NCI-H2196 (cell line): Measurements from ENCODE around the gene SNORC.

Experiments used
- DNase-seq: peaks from one replicate; lab custom pipeline; 2025; ENCODE audit not compliant: unreplicated experiment; lab: John Stamatoyannopoulos, UW

Gene SNORC

DNA sequence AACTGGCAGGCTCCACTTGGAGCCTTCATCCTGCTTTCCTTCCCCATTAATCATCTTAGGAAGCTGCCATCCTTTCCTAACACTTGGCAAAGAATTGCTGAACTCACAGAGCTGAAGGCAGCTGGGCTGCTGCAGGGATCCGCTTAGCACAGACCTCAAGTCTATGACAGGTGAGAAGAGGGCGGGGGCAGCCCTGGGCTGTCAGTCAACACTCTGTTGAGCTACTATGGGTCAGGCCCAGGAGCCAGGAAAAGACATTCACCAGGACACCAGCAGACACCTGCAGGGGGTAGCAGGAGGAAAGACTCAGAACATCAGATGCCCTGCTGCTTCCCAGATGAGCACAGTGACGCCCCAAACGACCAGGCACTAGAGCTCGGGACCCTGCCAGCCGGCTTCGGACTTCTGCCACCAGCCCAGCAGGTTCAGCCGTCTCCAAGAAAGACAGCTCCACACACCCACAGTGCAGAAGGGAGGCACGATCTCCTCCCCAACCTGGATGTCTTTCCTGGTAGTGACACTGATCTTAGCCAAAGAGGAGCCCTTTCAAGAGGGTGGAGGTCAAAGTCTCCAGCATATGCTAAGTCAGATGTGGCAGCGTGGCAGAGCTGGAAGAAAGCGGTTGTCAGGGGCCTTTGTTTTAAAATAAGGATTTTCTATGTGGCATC is 55.2 kb downstream of the SNORC start:
- no peak for DNase-seq

DNA sequence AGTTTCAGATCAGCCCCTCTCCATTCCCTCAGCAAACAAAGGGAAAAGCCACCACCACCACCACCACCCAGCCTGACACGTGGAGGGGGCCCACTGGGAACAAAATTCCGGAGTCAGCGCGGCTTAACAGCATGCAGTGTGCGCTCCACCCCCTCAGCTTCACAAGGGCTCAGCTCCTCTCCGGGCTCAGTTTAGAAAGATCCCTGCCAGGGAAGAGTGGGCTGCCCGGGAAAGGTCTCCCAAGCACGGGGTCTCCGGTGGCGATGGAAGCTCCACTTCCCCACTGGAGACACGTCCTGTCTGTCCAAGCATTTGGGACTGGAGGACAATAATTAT is 55.7 kb downstream of the SNORC start:
- no peak for DNase-seq

GRCh38 chr2:232926431-232926939 is 56.4 kb downstream of the SNORC start:
- no peak for DNase-seq

GRCh38 chr2:232927032-232927792 is 57.1 kb downstream of the SNORC start:
- DNase-seq, result no peak

GRCh38 chr2:232927793-232928550 is 57.9 kb downstream of the SNORC start:
- peak; percentile 74 for DNase-seq
